Measurements from ENCODE around the gene MRPL2. TPM values are rescaled to one million over a fixed set of nuclear protein-coding genes. Genes with fewer than 3 reads are reported as not detected.

MRPL2 gene
- total RNA-seq, 1 experiment from 2014 or later, result 123 TPM

GRCh38 chr6:43086022-43086658 lies 26.9 kb upstream of the MRPL2 start:
- Histone ChIP-seq H3K36me3 (ENCODE audit: control insufficient read depth in 1 of 2, insufficient read depth in 2 of 2, low read length in 2 of 2) (peaks cover 0 to 1% of the 10 kb centered on the region in 2 experiments; a peak in 1 of 4 replicates), H3K4me1 (ENCODE audit: control insufficient read depth in 1 of 2, insufficient read depth in 2 of 2, low read length in 2 of 2) (peaks cover 24 to 47% of the 10 kb centered on the region in 2 experiments), H4K20me1 (ENCODE audit: insufficient read depth) (no peaks in the 10 kb centered on the region), H3K4me2 (ENCODE audit: low read length) (no peak overlapping the region), H3K9ac (ENCODE audit: low read length) (no peak overlapping the region), H3K79me2 (ENCODE audit: insufficient read depth, low read length) (peaks cover 94% of the 10 kb centered on the region), H3K27ac (ENCODE audit: low read depth, low read length) (no peak overlapping the region), H3K9me3 (ENCODE audit: control insufficient read depth in 1 of 2, insufficient read depth in 1 of 2, low read depth in 1 of 2, low read length in 2 of 2) (no peaks in the 10 kb centered on the region), H2AFZ (ENCODE audit: low read depth, low read length, poor library complexity, severe bottlenecking) (no peak overlapping the region), H3K27me3 (ENCODE audit: insufficient read depth, low read length) (no peaks in the 10 kb centered on the region), H3K4me3 (replicated peaks in 1 of 2; ENCODE audit: low read depth in 1 of 2, low read length in 2 of 2) (no peak overlapping the region), H3K9me2 (ENCODE audit: insufficient read depth) (no peaks in the 10 kb centered on the region)
- TF ChIP-seq SIN3A (IDR thresholded peaks at IDR 0.05; ENCODE audit: low read depth), result no peak
- no peak for TF ChIP-seq REST (IDR thresholded peaks at IDR 0.05; ENCODE audit: low read depth)
- TF ChIP-seq POLR2AphosphoS5 (IDR thresholded peaks at IDR 0.05; ENCODE audit: low read depth, low read length), result no peak
- ChIA-PET POLR2A (interaction anchor here (0.5 kb wide), 1 partner anchor 19 kb away, joined by 3 read pairs; no protein-coding TSS in a partner anchor), RAD21 (ENCODE audit: low non-redundant PET in 1 of 2, low total read pairs in 2 of 2, uncharacterized antibody in 2 of 2, unreplicated experiment in 2 of 2) (no interaction called here), CTCF (no interaction called here)
- BruUV-seq (replicated peaks), result no TSS peak
- intact Hi-C loops (cut with micrococcal nuclease), result no loop called here
- no peak for DNase-seq (ENCODE audit: low read depth, low spot score)
- no peak for ATAC-seq

Measured in HCT116 (cell line).